CD4-positive, alpha-beta T cell treated with Interleukin-4 for 1 hour (primary cell): Measurements from ENCODE around the gene CTNNA3.

Experiments used
- DNase-seq, 2 donors: peaks; one replicate each; pipeline ENCODE4 v3.0.0-alpha.2; 2020 to 2022

Gene CTNNA3

GRCh38 chr10:65893676-65894075 is 1802.3 kb downstream of the CTNNA3 start:
- DNase-seq = no peak

- no peak for DNase-seq
These were observed 1803.7 kb downstream of the CTNNA3 start for GRCh38 chr10:65892284-65892683.

GRCh38 chr10:65891073-65891981 is 1804.7 kb downstream of the CTNNA3 start:
- no peak for DNase-seq

- no peak for DNase-seq
These were observed 1831.5 kb downstream of the CTNNA3 start for GRCh38 chr10:65864529-65864928.

GRCh38 chr10:65864036-65864435 is 1832.0 kb downstream of the CTNNA3 start:
- no peak for DNase-seq
